ENCODE measurements around the gene CHST9.

DNA sequence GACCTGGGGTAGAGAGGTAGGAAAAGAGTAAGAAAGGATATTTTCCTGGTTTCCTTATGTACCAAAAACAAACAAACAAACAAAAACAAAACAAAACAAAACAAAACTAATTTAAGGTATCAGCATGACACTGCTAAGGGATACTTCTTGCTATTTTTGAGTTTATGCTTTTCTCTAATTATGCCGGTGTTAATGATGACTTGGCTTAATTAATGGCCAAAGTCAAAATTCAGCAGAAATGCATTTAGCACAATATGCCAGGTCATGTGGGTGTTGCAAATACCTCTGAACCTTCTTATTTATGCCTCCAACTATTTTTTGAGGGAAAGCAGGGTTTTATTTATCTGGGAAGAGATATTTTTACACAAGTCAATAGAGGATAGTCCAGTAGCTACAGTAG is 3.2 kb upstream of the CHST9 start:
- TF ChIP-seq, protein P1, sequence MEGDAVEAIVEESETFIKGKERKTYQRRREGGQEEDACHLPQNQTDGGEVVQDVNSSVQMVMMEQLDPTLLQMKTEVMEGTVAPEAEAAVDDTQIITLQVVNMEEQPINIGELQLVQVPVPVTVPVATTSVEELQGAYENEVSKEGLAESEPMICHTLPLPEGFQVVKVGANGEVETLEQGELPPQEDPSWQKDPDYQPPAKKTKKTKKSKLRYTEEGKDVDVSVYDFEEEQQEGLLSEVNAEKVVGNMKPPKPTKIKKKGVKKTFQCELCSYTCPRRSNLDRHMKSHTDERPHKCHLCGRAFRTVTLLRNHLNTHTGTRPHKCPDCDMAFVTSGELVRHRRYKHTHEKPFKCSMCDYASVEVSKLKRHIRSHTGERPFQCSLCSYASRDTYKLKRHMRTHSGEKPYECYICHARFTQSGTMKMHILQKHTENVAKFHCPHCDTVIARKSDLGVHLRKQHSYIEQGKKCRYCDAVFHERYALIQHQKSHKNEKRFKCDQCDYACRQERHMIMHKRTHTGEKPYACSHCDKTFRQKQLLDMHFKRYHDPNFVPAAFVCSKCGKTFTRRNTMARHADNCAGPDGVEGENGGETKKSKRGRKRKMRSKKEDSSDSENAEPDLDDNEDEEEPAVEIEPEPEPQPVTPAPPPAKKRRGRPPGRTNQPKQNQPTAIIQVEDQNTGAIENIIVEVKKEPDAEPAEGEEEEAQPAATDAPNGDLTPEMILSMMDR (IDR thresholded peaks at IDR 0.05): no peak
- no peak for TF ChIP-seq ZFX (IDR thresholded peaks at IDR 0.05; ENCODE audit: borderline replicate concordance)

Data from 22Rv1 (cell line).